Suprapubic skin (tissue), 4 donors: ENCODE measurements around the gene TCF7L2.

Source experiments
- CTCF ChIP-seq, 2 donors: fragments of 200-600 bp in 1 of 2; fragments of 450-650 bp in 1 of 2; sonication (generic) in 1 of 2; IDR thresholded peaks; one replicate each; pipeline ENCODE4 v1.5.1; 2016 to 2019; ENCODE audit warnings: antibody characterized with exemption in 2 of 2, mild to moderate bottlenecking in 1 of 2, moderate library complexity in 1 of 2
- EP300 ChIP-seq: sonication (generic); formaldehyde crosslinking; IDR thresholded peaks from one replicate; pipeline ENCODE4 v1.6.1; 2017; ENCODE audit warnings: antibody characterized with exemption
- POLR2AphosphoS5 ChIP-seq, 3 donors: sonication (generic); formaldehyde crosslinking; IDR thresholded peaks; one replicate each; pipeline ENCODE4 v1.6.1; 2017; ENCODE audit warnings: antibody characterized with exemption in 3 of 3

- TF ChIP-seq CTCF (IDR thresholded peaks at IDR 0.05) (no peak), EP300 (no peak), POLR2AphosphoS5 (IDR thresholded peaks at IDR 0.05) (peak in 1 of 3 donors; percentile 57)
Observed at GRCh38 chr10:112949875-112950507, at the start of gene TCF7L2.
